Ishikawa (cell line): ENCODE results near the gene RPGRIP1L.

Experiments used
- EGR1 ChIP-seq: IDR thresholded peaks from 2 replicates; pipeline ENCODE4 v1.6.1; 2012
- EP300 ChIP-seq: IDR thresholded peaks from 2 replicates; pipeline ENCODE4 v1.6.1; 2012; ENCODE audit warnings: borderline replicate concordance
- NFIC ChIP-seq: IDR thresholded peaks from 2 replicates; pipeline ENCODE4 v1.6.1; 2012
- RAD21 ChIP-seq: IDR thresholded peaks from 2 replicates; pipeline ENCODE4 v1.6.1; 2012; ENCODE audit warnings: low read depth
- TAF1 ChIP-seq: IDR thresholded peaks from 2 replicates; pipeline ENCODE4 v1.6.1; 2012; ENCODE audit warnings: low read depth, mild to moderate bottlenecking
- YY1 ChIP-seq: IDR thresholded peaks from 2 replicates; pipeline ENCODE4 v1.6.1; 2012; ENCODE audit warnings: low read depth
- TF ChIP-seq, protein P1 (sequence below): IDR thresholded peaks from 2 replicates; pipeline ENCODE4 v1.6.1; 2012
- TF ChIP-seq, protein P2 (sequence below): IDR thresholded peaks from 2 replicates; pipeline ENCODE4 v1.6.1; 2012
- TF ChIP-seq, protein P3 (sequence below): IDR thresholded peaks from 2 replicates; pipeline ENCODE4 v1.6.1; 2012; ENCODE audit warnings: low read depth, mild to moderate bottlenecking

DNA sequence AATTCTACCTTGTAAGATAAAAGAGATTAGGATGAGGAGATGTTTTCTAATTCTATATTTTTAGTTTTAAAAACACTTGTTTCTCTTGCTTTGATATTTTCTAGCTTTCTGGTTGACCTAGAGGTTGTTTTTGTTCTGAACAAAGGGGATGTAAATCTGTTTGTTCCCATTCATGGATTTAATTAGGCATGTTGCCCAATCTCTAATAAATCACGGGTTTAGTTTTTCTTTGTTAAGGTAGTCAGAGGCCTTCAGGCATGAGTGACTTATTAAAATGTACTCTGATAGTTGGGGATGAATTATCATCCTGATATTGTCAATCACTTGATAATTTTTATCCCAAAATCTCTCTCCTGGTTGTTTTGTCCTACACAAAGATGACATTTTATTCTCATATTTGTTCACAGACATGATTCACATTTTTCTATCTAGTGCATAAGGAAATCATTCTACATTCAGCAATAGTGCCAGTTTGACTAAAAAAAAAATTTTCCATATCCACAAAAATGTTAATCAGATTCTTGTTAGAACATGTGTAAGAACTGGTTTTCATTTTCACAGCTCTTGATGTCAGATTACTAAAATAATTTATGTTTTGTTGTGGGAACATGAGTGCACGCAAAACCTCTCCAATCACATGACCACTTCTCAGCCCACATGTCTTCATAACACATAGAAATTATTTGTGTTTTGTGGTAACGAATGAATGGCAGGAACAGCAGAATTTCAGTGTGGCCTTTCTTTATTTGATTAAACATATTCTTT lies 105.0 kb downstream of the RPGRIP1L start:
- no peak for TF ChIP-seq RAD21
- TF ChIP-seq, protein P1, sequence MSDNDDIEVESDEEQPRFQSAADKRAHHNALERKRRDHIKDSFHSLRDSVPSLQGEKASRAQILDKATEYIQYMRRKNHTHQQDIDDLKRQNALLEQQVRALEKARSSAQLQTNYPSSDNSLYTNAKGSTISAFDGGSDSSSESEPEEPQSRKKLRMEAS: no peak
- no peak for TF ChIP-seq EP300
- TF ChIP-seq, protein P2, sequence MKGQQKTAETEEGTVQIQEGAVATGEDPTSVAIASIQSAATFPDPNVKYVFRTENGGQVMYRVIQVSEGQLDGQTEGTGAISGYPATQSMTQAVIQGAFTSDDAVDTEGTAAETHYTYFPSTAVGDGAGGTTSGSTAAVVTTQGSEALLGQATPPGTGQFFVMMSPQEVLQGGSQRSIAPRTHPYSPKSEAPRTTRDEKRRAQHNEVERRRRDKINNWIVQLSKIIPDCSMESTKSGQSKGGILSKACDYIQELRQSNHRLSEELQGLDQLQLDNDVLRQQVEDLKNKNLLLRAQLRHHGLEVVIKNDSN: no peak
- TF ChIP-seq YY1: no peak
- no peak for TF ChIP-seq TAF1
- TF ChIP-seq, protein P3, sequence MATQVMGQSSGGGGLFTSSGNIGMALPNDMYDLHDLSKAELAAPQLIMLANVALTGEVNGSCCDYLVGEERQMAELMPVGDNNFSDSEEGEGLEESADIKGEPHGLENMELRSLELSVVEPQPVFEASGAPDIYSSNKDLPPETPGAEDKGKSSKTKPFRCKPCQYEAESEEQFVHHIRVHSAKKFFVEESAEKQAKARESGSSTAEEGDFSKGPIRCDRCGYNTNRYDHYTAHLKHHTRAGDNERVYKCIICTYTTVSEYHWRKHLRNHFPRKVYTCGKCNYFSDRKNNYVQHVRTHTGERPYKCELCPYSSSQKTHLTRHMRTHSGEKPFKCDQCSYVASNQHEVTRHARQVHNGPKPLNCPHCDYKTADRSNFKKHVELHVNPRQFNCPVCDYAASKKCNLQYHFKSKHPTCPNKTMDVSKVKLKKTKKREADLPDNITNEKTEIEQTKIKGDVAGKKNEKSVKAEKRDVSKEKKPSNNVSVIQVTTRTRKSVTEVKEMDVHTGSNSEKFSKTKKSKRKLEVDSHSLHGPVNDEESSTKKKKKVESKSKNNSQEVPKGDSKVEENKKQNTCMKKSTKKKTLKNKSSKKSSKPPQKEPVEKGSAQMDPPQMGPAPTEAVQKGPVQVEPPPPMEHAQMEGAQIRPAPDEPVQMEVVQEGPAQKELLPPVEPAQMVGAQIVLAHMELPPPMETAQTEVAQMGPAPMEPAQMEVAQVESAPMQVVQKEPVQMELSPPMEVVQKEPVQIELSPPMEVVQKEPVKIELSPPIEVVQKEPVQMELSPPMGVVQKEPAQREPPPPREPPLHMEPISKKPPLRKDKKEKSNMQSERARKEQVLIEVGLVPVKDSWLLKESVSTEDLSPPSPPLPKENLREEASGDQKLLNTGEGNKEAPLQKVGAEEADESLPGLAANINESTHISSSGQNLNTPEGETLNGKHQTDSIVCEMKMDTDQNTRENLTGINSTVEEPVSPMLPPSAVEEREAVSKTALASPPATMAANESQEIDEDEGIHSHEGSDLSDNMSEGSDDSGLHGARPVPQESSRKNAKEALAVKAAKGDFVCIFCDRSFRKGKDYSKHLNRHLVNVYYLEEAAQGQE: no peak
- no peak for TF ChIP-seq NFIC
- TF ChIP-seq EGR1: no peak
